Calu3 (cell line): Measurements from ENCODE around the gene ARPC1B. TPM values are rescaled to one million over a fixed set of nuclear protein-coding genes. Genes with fewer than 3 reads are reported as not detected.

Experiments
- BruUV-seq: library from RNA; stranded (reverse); fragments of 400-500 nt; replicated peaks from 2 replicates; lab custom pipeline; 2021; lab: Mats Ljungman, UMichigan
- CTCF ChIA-PET: fragments of 300-600 bp; sonication (Branson Sonifier 250); formaldehyde crosslinking; loops from one replicate; lab custom pipeline; 2022; ENCODE audit warnings: antibody characterized with exemption; lab: Charles Lee
- DNase-seq: peaks from one replicate; pipeline ENCODE4 v3.0.0; 2022
- H3K27ac Mint-ChIP-seq: one replicate; pipeline ENCODE4 v1.8.0; 2022; ENCODE audit warnings: mixed read lengths; ENCODE audit not compliant: unreplicated experiment
- H3K27me3 Mint-ChIP-seq: one replicate; pipeline ENCODE4 v1.8.0; 2022; ENCODE audit warnings: mixed read lengths; ENCODE audit not compliant: unreplicated experiment
- H3K36me3 Mint-ChIP-seq: one replicate; pipeline ENCODE4 v1.8.0; 2022; ENCODE audit warnings: mild to moderate bottlenecking, moderate library complexity, mixed read lengths; ENCODE audit not compliant: insufficient read depth, unreplicated experiment
- H3K4me1 Mint-ChIP-seq: one replicate; pipeline ENCODE4 v1.8.0; 2022; ENCODE audit warnings: mild to moderate bottlenecking, low read depth, mixed read lengths; ENCODE audit not compliant: unreplicated experiment
- H3K4me3 Mint-ChIP-seq: one replicate; pipeline ENCODE4 v1.8.0; 2022; ENCODE audit warnings: mild to moderate bottlenecking, low read depth, moderate library complexity, mixed read lengths; ENCODE audit not compliant: unreplicated experiment
- H3K9me3 Mint-ChIP-seq: one replicate; pipeline ENCODE4 v1.8.0; 2022; ENCODE audit warnings: low read depth, mixed read lengths; ENCODE audit not compliant: unreplicated experiment
- intact Hi-C: fragments of 100-400 bp; cut with micrococcal nuclease; formaldehyde crosslinking; loops from one replicate; pipeline ENCODE4 v1.10.0; 2022; ENCODE audit not compliant: unreplicated experiment
- total RNA-seq: library from RNA; stranded (reverse); gene quantifications from 2 replicates; pipeline ENCODE4 v1.2.3, GENCODE V29; 2022
- TF ChIP-seq, protein P1 (sequence below): fragments of 200-600 bp; IDR thresholded peaks from one replicate; pipeline ENCODE4 v1.8.0; 2022; ENCODE audit warnings: antibody characterized with exemption; ENCODE audit not compliant: unreplicated experiment

Gene ARPC1B
- total RNA-seq, 1 experiment from 2014 or later, result 107 TPM

DNA sequence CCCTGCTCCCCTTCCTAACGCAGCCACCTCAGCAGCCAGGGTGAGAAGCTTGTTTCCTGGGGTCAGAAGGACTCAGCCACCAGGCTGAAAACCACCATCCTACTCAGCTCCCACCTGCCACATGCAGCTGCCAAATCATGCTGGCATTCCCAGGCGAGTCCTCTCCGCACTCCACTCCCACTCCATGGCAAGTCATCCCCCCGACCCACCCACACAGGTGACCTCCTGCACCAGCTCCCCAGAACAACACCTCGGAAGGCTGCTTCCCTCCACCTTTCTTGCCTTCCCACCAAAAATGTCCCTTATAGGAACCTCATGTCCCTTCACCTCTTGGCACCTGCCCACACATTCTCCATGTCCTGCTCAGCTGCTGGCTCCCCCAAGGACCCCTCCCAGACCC lies 29.2 kb downstream of the ARPC1B start:
- no peaks in the 10 kb centered on the region for H3K27me3 Mint-ChIP-seq
- H3K27ac Mint-ChIP-seq, result no peak overlapping the region
- no TSS peak for BruUV-seq
- CTCF ChIA-PET, result no interaction called here
- H3K4me1 Mint-ChIP-seq, result peaks cover 4% of the 10 kb centered on the region
- intact Hi-C loops, result no loop called here
- no peak for DNase-seq
- no peak overlapping the region for H3K4me3 Mint-ChIP-seq
- peaks cover 65% of the 10 kb centered on the region for H3K36me3 Mint-ChIP-seq
- H3K9me3 Mint-ChIP-seq, result no peaks in the 10 kb centered on the region
- TF ChIP-seq, protein P1, sequence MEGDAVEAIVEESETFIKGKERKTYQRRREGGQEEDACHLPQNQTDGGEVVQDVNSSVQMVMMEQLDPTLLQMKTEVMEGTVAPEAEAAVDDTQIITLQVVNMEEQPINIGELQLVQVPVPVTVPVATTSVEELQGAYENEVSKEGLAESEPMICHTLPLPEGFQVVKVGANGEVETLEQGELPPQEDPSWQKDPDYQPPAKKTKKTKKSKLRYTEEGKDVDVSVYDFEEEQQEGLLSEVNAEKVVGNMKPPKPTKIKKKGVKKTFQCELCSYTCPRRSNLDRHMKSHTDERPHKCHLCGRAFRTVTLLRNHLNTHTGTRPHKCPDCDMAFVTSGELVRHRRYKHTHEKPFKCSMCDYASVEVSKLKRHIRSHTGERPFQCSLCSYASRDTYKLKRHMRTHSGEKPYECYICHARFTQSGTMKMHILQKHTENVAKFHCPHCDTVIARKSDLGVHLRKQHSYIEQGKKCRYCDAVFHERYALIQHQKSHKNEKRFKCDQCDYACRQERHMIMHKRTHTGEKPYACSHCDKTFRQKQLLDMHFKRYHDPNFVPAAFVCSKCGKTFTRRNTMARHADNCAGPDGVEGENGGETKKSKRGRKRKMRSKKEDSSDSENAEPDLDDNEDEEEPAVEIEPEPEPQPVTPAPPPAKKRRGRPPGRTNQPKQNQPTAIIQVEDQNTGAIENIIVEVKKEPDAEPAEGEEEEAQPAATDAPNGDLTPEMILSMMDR, result no peak

DNA sequence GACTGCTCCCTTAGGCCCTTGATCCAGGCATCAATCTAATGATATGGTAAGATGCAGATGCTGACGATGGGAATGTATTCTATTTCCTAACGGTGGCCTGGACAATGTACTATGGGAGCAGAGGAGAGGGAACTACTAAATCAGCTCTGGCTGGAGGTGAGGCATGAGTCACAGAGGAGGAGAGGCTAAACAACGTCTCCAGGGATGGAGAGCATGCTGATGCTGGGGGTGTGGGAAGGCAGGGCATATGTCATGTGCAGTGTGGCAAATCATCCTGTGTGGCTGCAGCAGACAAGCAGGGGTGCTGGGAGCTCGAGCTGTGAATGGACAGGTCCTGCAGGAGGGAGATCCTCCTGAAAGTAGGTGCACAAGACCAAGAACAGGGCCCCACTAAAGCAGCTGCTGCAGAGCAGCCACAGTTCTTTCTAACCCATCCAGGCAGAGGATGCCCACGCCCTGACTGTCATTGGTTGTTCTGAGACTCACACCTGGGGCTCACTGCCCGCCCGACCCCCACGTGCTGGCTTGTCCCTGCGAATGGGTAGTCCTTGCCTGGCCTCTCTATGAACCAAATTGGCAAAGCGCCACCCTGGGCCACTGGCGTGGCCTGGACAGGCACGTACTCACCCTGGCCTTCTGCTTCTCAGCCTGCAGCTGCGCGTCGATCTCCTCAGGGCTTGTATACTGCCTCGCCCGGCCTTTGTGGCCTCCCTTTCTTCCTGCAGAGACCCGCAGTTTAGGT lies 29.9 kb downstream of the ARPC1B start:
- DNase-seq, result no peak
- H3K27ac Mint-ChIP-seq, result no peak overlapping the region
- H3K9me3 Mint-ChIP-seq, result no peaks in the 10 kb centered on the region
- BruUV-seq, result no TSS peak
- intact Hi-C loops, result no loop called here
- no peak overlapping the region for H3K4me3 Mint-ChIP-seq
- H3K27me3 Mint-ChIP-seq, result no peaks in the 10 kb centered on the region
- CTCF ChIA-PET, result no interaction called here
- no peaks in the 10 kb centered on the region for H3K4me1 Mint-ChIP-seq
- peaks cover 67% of the 10 kb centered on the region for H3K36me3 Mint-ChIP-seq
- TF ChIP-seq, protein P1, result no peak

DNA sequence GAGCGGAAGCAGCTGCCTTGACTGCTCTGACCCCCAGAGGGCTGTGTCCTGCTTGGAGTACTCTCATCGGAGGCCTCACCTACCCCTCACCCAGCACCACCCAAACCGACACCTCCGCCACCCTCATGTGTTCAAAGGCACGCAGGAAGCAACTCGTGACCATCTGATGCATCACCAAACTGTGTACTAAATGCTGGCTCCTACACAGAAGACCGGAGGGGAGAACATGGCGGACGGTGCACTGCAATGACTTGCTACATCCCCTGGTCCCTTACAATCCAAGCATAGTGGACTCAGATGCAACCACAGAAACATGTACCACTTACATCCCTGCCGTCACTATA lies 30.4 kb downstream of the ARPC1B start:
- H3K9me3 Mint-ChIP-seq, result no peaks in the 10 kb centered on the region
- no TSS peak for BruUV-seq
- DNase-seq, result no peak
- intact Hi-C loops, result no loop called here
- CTCF ChIA-PET, result interaction anchor here (0.7 kb wide), 2 partner anchors 39 to 88 kb away, joined by 4 read pairs; no protein-coding TSS in a partner anchor
- peaks cover 66% of the 10 kb centered on the region for H3K36me3 Mint-ChIP-seq
- no peak overlapping the region for H3K27ac Mint-ChIP-seq
- H3K27me3 Mint-ChIP-seq, result no peaks in the 10 kb centered on the region
- TF ChIP-seq, protein P1, result no peak
- H3K4me3 Mint-ChIP-seq, result no peak overlapping the region
- H3K4me1 Mint-ChIP-seq, result no peaks in the 10 kb centered on the region

DNA sequence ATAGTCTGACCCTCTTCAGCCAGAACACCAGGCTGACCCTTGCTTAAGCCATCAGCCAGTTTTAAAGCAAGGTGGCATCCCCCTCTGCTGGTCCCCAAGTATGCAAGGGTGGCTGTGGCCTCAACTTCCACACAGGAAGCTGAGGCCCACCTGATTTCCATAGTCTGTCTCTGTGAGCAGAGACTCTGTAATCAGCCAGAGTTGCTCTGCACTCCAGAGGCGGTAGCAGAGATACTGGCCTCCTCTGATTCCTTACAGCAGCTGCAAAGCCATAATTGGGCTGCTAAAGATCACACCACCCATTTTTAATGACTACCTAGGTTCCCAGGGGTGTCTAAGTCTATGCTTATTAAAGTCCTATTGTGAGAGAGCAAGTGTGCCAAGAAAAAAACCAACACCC lies 32.0 kb downstream of the ARPC1B start:
- CTCF ChIA-PET, result no interaction called here
- intact Hi-C loops, result no loop called here
- peaks cover 5% of the 10 kb centered on the region for H3K4me1 Mint-ChIP-seq
- H3K9me3 Mint-ChIP-seq, result no peaks in the 10 kb centered on the region
- no peak overlapping the region for H3K4me3 Mint-ChIP-seq
- no peak for DNase-seq
- peaks cover 61% of the 10 kb centered on the region for H3K36me3 Mint-ChIP-seq
- BruUV-seq, result no TSS peak
- TF ChIP-seq, protein P1, result no peak
- no peaks in the 10 kb centered on the region for H3K27me3 Mint-ChIP-seq
- H3K27ac Mint-ChIP-seq, result no peak overlapping the region
